MM.1S (cell line): ENCODE results near the gene MSLN.

ENCODE experiments used
- DNase-seq: peaks from one replicate; pipeline ENCODE4 v3.0.0-alpha.2; 2015
- H2AFZ ChIP-seq: fragments of 300-600 bp; sonication (generic); 2 replicates; pipeline ENCODE4 v1.6.0; 2016; ENCODE audit warnings: antibody characterized with exemption, low read length
- H3F3A ChIP-seq: fragments of 300-600 bp; sonication (generic); 2 replicates; pipeline ENCODE4 v1.6.1; 2016; ENCODE audit warnings: mild to moderate bottlenecking, antibody characterized with exemption, low read length, moderate library complexity, mixed read lengths; ENCODE audit not compliant: insufficient read depth
- H3K27ac ChIP-seq: fragments of 300-600 bp; sonication (generic); 2 replicates; pipeline ENCODE4 v1.5.1; 2016; ENCODE audit warnings: mild to moderate bottlenecking, low read length
- H3K27me3 ChIP-seq: fragments of 300-600 bp; sonication (generic); replicated peaks from 2 replicates; pipeline ENCODE4 v1.6.0; 2016; ENCODE audit warnings: low read length; ENCODE audit not compliant: insufficient read depth
- H3K36me3 ChIP-seq: fragments of 300-600 bp; sonication (generic); replicated peaks from 2 replicates; pipeline ENCODE4 v1.6.1; 2016; ENCODE audit warnings: mild to moderate bottlenecking, low read length, mixed read lengths; ENCODE audit not compliant: insufficient read depth
- H3K4me1 ChIP-seq: fragments of 300-600 bp; sonication (generic); 2 replicates; pipeline ENCODE4 v1.6.1; 2016; ENCODE audit warnings: low read length, mixed read lengths
- H3K4me2 ChIP-seq: fragments of 300-600 bp; sonication (generic); 2 replicates; pipeline ENCODE4 v1.6.0; 2016; ENCODE audit warnings: low read depth, low read length
- H3K4me3 ChIP-seq: fragments of 300-600 bp; sonication (generic); 2 replicates; pipeline ENCODE4 v1.5.1; 2016; ENCODE audit warnings: low read length, mixed read lengths
- H3K79me2 ChIP-seq: fragments of 300-600 bp; sonication (generic); 2 replicates; pipeline ENCODE4 v1.6.1; 2016; ENCODE audit warnings: mixed run types, low read length, mixed read lengths
- H3K9ac ChIP-seq: fragments of 300-600 bp; sonication (generic); 2 replicates; pipeline ENCODE4 v1.6.1; 2016; ENCODE audit warnings: low read length, mixed read lengths
- H3K9me2 ChIP-seq: fragments of 300-600 bp; sonication (generic); replicated peaks from 2 replicates; pipeline ENCODE4 v1.6.1; 2016; ENCODE audit warnings: mild to moderate bottlenecking, low read length, mixed read lengths; ENCODE audit not compliant: insufficient read depth
- H3K9me3 ChIP-seq: fragments of 300-600 bp; sonication (generic); replicated peaks from 2 replicates; pipeline ENCODE4 v1.6.1; 2016; ENCODE audit warnings: mild to moderate bottlenecking, low read length, mixed read lengths; ENCODE audit not compliant: insufficient read depth
- H4K20me1 ChIP-seq: fragments of 300-600 bp; sonication (generic); 2 replicates; pipeline ENCODE4 v1.6.1; 2016; ENCODE audit warnings: mild to moderate bottlenecking, low read length, moderate library complexity, mixed read lengths; ENCODE audit not compliant: insufficient read depth
- CTCF ChIP-seq: fragments of 300-600 bp; sonication (generic); IDR thresholded peaks from 2 replicates; pipeline ENCODE4 v1.5.1; 2016; ENCODE audit warnings: antibody characterized with exemption, low read length, mixed read lengths
- EZH2 ChIP-seq: fragments of 300-600 bp; sonication (generic); optimal IDR thresholded peaks from 2 replicates; pipeline ENCODE3; 2017; ENCODE audit warnings: low read depth, mild to moderate bottlenecking, antibody characterized with exemption, low read length, mixed read lengths
- EZH2phosphoT487 ChIP-seq: fragments of 300-600 bp; sonication (generic); IDR thresholded peaks from 2 replicates; pipeline ENCODE4 v1.6.1; 2018; ENCODE audit warnings: antibody characterized with exemption, low read length

MSLN gene

GRCh38 chr16:787978-788398, 27.5 kb downstream of the MSLN start, which contains the start of gene RPUSD1:
Gene RPUSD1, minus strand, starts transcription at chr16:788381. Its CDS starts 644 bp downstream, at chr16:787737.
- TF ChIP-seq EZH2 (no peak), EZH2phosphoT487 (no peak), CTCF (no peak)
- no peaks in the 10 kb centered on the region; the same call in 1 of the 2 replicates for H3K36me3 ChIP-seq
- peak within 1 kb of the TSS; percentile 21; the same call in 1 of the 2 replicates for H3K27ac ChIP-seq
- peak within 1 kb of the TSS; percentile 94 for H3K4me2 ChIP-seq
- DNase-seq: peak; percentile 15
- H3K9me3 ChIP-seq: no peaks in the 10 kb centered on the region
- H3K4me3 ChIP-seq: peak within 1 kb of the TSS; percentile 97
- H3K9ac ChIP-seq: peak within 1 kb of the TSS; percentile 80
- no peaks in the 10 kb centered on the region for H3F3A ChIP-seq
- peaks cover 33% of the 10 kb centered on the region for H3K79me2 ChIP-seq
- H2AFZ ChIP-seq: peak within 1 kb of the TSS; percentile 96
- H3K9me2 ChIP-seq: no peaks in the 10 kb centered on the region
- H3K27me3 ChIP-seq: 0 out of 2 replicates have a peak, but pooled peaks cover 5% of the 10 kb centered on the region
- H4K20me1 ChIP-seq: no peaks in the 10 kb centered on the region; the same call in 1 of the 2 replicates
- H3K4me1 ChIP-seq: 0 out of 2 replicates have a peak, but pooled peaks cover 9% of the 10 kb centered on the region

- no peaks in the 10 kb centered on the region for H3F3A ChIP-seq
- peak within 1 kb of the TSS; percentile 96 for H2AFZ ChIP-seq
- peak within 1 kb of the TSS; percentile 97 for H3K4me3 ChIP-seq
- DNase-seq: peak; percentile 92
- no peaks in the 10 kb centered on the region; the same call in 1 of the 2 replicates for H3K36me3 ChIP-seq
- peak within 1 kb of the TSS; percentile 80 for H3K9ac ChIP-seq
- H3K79me2 ChIP-seq: peaks cover 33% of the 10 kb centered on the region
- H4K20me1 ChIP-seq: no peaks in the 10 kb centered on the region; the same call in 1 of the 2 replicates
- peak within 1 kb of the TSS; percentile 94 for H3K4me2 ChIP-seq
- H3K27me3 ChIP-seq: no peaks in the 10 kb centered on the region
- 0 out of 2 replicates have a peak, but pooled peaks cover 9% of the 10 kb centered on the region for H3K4me1 ChIP-seq
- H3K9me2 ChIP-seq: no peaks in the 10 kb centered on the region
- H3K27ac ChIP-seq: peak within 1 kb of the TSS; percentile 21; the same call in 1 of the 2 replicates
- TF ChIP-seq CTCF (no peak), EZH2phosphoT487 (no peak), EZH2 (no peak)
- no peaks in the 10 kb centered on the region for H3K9me3 ChIP-seq
Measured at GRCh38 chr16:788399-789126, 28.0 kb downstream of the MSLN start, which contains the start of gene CHTF18. Gene CHTF18, plus strand, starts transcription at chr16:788620. Its CDS starts 65 bp downstream, at chr16:788685.

- Histone ChIP-seq H4K20me1 (no peaks in the 10 kb centered on the region; the same call in 1 of the 2 replicates), H3K27ac (no peak overlapping the region), H3F3A (no peaks in the 10 kb centered on the region), H3K27me3 (no peaks in the 10 kb centered on the region), H3K9me3 (no peaks in the 10 kb centered on the region), H3K4me1 (0 out of 2 replicates have a peak, but pooled peaks cover 9% of the 10 kb centered on the region), H3K9ac (peak overlapping the region; percentile 80), H3K36me3 (no peaks in the 10 kb centered on the region; the same call in 1 of the 2 replicates), H3K4me2 (peak overlapping the region; percentile 94), H3K4me3 (peak overlapping the region; percentile 97), H3K9me2 (no peaks in the 10 kb centered on the region), H3K79me2 (peaks cover 33% of the 10 kb centered on the region), H2AFZ (no peak overlapping the region)
- DNase-seq: no peak
- TF ChIP-seq EZH2phosphoT487: no peak
- TF ChIP-seq EZH2: no peak
- no peak for TF ChIP-seq CTCF
Measured at GRCh38 chr16:789191-789850, 28.8 kb downstream of the MSLN start.
